ENCODE measurements around the gene ESRRA.

DNA sequence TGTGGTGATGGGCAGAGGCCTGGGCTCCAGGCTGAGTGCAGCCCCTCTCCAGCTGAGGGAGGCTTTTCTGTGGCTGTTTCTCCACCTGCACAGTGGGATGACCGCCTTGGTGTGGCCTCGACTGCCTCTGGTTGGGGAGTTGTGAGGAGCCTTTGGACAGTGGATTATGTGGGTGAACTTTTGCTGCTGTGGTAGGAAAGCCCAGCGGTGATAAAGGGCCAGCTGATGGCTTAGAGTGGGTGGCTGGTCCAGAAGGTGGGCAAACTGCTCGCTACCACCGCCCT lies 1.4 kb upstream of the ESRRA start:
- TF ChIP-seq, protein P1, sequence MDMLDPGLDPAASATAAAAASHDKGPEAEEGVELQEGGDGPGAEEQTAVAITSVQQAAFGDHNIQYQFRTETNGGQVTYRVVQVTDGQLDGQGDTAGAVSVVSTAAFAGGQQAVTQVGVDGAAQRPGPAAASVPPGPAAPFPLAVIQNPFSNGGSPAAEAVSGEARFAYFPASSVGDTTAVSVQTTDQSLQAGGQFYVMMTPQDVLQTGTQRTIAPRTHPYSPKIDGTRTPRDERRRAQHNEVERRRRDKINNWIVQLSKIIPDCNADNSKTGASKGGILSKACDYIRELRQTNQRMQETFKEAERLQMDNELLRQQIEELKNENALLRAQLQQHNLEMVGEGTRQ (IDR thresholded peaks at IDR 0.05; ENCODE audit: borderline replicate concordance, low read depth, low read length), result no peak
- no peak for TF ChIP-seq EZH2 (IDR thresholded peaks at IDR 0.05; ENCODE audit: borderline replicate concordance, control insufficient read depth, low read depth, low read length)
